Chondrocyte (in vitro differentiated cells): ENCODE measurements around the gene MEF2D. TPM values are rescaled to one million over a fixed set of nuclear protein-coding genes. Genes with fewer than 3 reads are reported as not detected.

Source experiments
- DNase-seq: peaks from one replicate; pipeline ENCODE4 v3.0.0; 2021; ENCODE audit warnings: mixed read lengths, low spot score
- H3K27ac Mint-ChIP-seq: one replicate; pipeline ENCODE4 v1.8.0; 2021; ENCODE audit warnings: mild to moderate bottlenecking, moderate library complexity, mixed read lengths; ENCODE audit not compliant: unreplicated experiment
- H3K27me3 Mint-ChIP-seq: 2 replicates; pipeline ENCODE4 v1.8.0; 2021; ENCODE audit warnings: low read depth, mixed read lengths
- H3K36me3 Mint-ChIP-seq: 2 replicates; pipeline ENCODE4 v1.8.0; 2021; ENCODE audit warnings: low read depth, mixed read lengths
- H3K4me1 Mint-ChIP-seq: 2 replicates; pipeline ENCODE4 v1.8.0; 2021; ENCODE audit warnings: low read depth, mild to moderate bottlenecking, mixed read lengths
- H3K4me3 Mint-ChIP-seq: one replicate; pipeline ENCODE4 v1.8.0; 2021; ENCODE audit warnings: mild to moderate bottlenecking, moderate library complexity, mixed read lengths; ENCODE audit not compliant: unreplicated experiment
- H3K9me3 Mint-ChIP-seq: 2 replicates; pipeline ENCODE4 v1.8.0; 2021; ENCODE audit warnings: low read depth, mixed read lengths
- CTCF ChIP-seq: fragments of 200-600 bp; sonication (generic); IDR thresholded peaks from 2 replicates; pipeline ENCODE4 v1.5.0; 2021; ENCODE audit warnings: antibody characterized with exemption, mild to moderate bottlenecking, moderate library complexity
- total RNA-seq: library from RNA; stranded (reverse); gene quantifications from 3 replicates; pipeline ENCODE4 v1.2.1, GENCODE V29; 2021

The MEF2D gene
- total RNA-seq, 1 donor from 2014 or later, result 62.0 TPM

GRCh38 chr1:156480411-156481192 is 20.0 kb downstream of the MEF2D start:
- TF ChIP-seq CTCF, result peak; percentile 83
- no peak for DNase-seq

GRCh38 chr1:156480016-156480370 is 20.6 kb downstream of the MEF2D start:
- no peaks in the 10 kb centered on the region for H3K9me3 Mint-ChIP-seq
- peaks cover 30% of the 10 kb centered on the region for H3K4me1 Mint-ChIP-seq
- no peak overlapping the region for H3K27ac Mint-ChIP-seq
- TF ChIP-seq CTCF, result no peak
- H3K4me3 Mint-ChIP-seq, result no peak overlapping the region
- H3K36me3 Mint-ChIP-seq, result peaks cover 55% of the 10 kb centered on the region
- no peaks in the 10 kb centered on the region for H3K27me3 Mint-ChIP-seq
- DNase-seq, result no peak

More at GRCh38 chr1:156480411-156481192, 20.0 kb downstream of the MEF2D start:
- Mint-ChIP-seq H3K4me1 (peaks cover 30% of the 10 kb centered on the region), H3K36me3 (peaks cover 52% of the 10 kb centered on the region), H3K27me3 (no peaks in the 10 kb centered on the region), H3K9me3 (no peaks in the 10 kb centered on the region), H3K4me3 (no peak overlapping the region), H3K27ac (peak overlapping the region; percentile 80)

- no peak for DNase-seq
- peak overlapping the region; percentile 11 for H3K27ac Mint-ChIP-seq
- no peaks in the 10 kb centered on the region for H3K9me3 Mint-ChIP-seq
- H3K27me3 Mint-ChIP-seq, result no peaks in the 10 kb centered on the region
- no peak overlapping the region for H3K4me3 Mint-ChIP-seq
- H3K36me3 Mint-ChIP-seq, result peaks cover 56% of the 10 kb centered on the region
- no peak for TF ChIP-seq CTCF
- peaks cover 27% of the 10 kb centered on the region for H3K4me1 Mint-ChIP-seq
These were observed 21.2 kb downstream of the MEF2D start for GRCh38 chr1:156479093-156480015.

- H3K4me1 Mint-ChIP-seq, result peaks cover 18% of the 10 kb centered on the region
- peaks cover 63% of the 10 kb centered on the region for H3K36me3 Mint-ChIP-seq
- H3K4me3 Mint-ChIP-seq, result no peak overlapping the region
- no peaks in the 10 kb centered on the region for H3K27me3 Mint-ChIP-seq
- no peak for DNase-seq
- no peaks in the 10 kb centered on the region for H3K9me3 Mint-ChIP-seq
- no peak for TF ChIP-seq CTCF
- H3K27ac Mint-ChIP-seq, result peak overlapping the region; percentile 24
These were observed 22.3 kb downstream of the MEF2D start for GRCh38 chr1:156478250-156478627.

- Mint-ChIP-seq H3K27ac (peak overlapping the region; percentile 36), H3K27me3 (no peaks in the 10 kb centered on the region), H3K36me3 (peaks cover 64% of the 10 kb centered on the region), H3K4me1 (peaks cover 18% of the 10 kb centered on the region), H3K4me3 (no peak overlapping the region), H3K9me3 (no peaks in the 10 kb centered on the region)
- TF ChIP-seq CTCF, result no peak
- no peak for DNase-seq
These were observed 22.9 kb downstream of the MEF2D start for GRCh38 chr1:156477526-156478249.
